Activated naive CD4-positive, alpha-beta T cell treated with anti-CD3 and anti-CD28 coated beads, Interleukin-2, amount 50 U/mL, for 24 hours (primary cell): ENCODE results near the gene ZNF19.

ENCODE experiments used
- H3K27ac Mint-ChIP-seq: one replicate; pipeline ENCODE4 v1.8.0; 2021; ENCODE audit warnings: mild to moderate bottlenecking, mixed read lengths
- H3K27me3 Mint-ChIP-seq: one replicate; pipeline ENCODE4 v1.8.0; 2021; ENCODE audit warnings: mixed read lengths
- H3K36me3 Mint-ChIP-seq: one replicate; pipeline ENCODE4 v1.8.0; 2021; ENCODE audit warnings: mixed read lengths
- H3K4me1 Mint-ChIP-seq: one replicate; pipeline ENCODE4 v1.8.0; 2021; ENCODE audit warnings: mixed read lengths
- H3K4me3 Mint-ChIP-seq: one replicate; pipeline ENCODE4 v1.8.0; 2021; ENCODE audit warnings: mild to moderate bottlenecking, mixed read lengths
- H3K9me3 Mint-ChIP-seq: one replicate; pipeline ENCODE4 v1.8.0; 2021; ENCODE audit warnings: mixed read lengths

The ZNF19 gene

DNA sequence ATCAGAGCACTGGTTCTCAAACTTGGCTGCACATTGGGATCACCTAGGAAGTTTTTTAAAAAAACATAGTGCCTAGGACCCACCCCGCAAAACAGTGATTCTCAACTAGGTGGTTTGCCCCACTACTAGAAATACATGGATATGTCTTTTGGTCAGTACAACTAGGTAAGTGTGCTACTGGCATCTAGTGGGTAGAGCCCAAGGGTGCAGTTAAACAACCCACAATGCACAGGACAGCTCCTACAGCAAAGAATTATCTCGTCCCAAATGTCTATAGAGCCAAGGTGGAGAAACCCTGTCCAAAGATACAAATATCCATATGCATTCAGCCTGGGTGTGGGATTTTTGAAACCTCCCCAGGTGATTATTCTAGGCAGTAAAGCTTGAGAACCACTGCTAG lies 11.8 kb upstream of the ZNF19 start:
- Mint-ChIP-seq H3K9me3 (no peaks in the 10 kb centered on the region), H3K27me3 (peaks cover 2% of the 10 kb centered on the region), H3K27ac (no peak overlapping the region), H3K4me1 (no peaks in the 10 kb centered on the region), H3K4me3 (no peak overlapping the region), H3K36me3 (no peaks in the 10 kb centered on the region)

GRCh38 chr16:71499775-71500364 lies 10.7 kb upstream of the ZNF19 start:
- Mint-ChIP-seq H3K4me1 (no peaks in the 10 kb centered on the region), H3K4me3 (no peak overlapping the region), H3K9me3 (no peaks in the 10 kb centered on the region)

DNA sequence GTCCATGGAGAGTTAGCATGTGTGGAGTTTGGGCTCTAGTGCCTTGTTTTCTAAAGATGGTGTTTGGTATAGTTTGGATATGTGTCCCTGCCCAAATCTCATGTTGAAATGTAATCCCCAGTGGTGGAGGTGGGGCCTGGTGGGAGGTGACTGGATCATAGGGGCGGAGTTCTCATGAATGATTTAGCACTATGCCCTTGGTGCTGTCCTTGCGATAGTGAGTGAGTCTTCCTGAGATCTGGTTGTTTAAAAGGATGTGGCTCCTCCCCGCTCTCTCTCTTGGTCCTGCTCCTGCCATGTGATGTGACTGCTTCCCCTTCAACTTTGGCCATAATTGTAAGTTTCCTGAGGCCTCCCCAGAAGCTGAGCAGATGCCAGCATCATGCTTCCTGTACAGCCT lies 8.9 kb upstream of the ZNF19 start:
- Mint-ChIP-seq H3K27me3 (peaks cover 4% of the 10 kb centered on the region), H3K4me1 (no peaks in the 10 kb centered on the region), H3K36me3 (no peaks in the 10 kb centered on the region), H3K27ac (no peak overlapping the region), H3K4me3 (no peak overlapping the region), H3K9me3 (no peaks in the 10 kb centered on the region)

More at GRCh38 chr16:71499775-71500364, 10.7 kb upstream of the ZNF19 start:
- no peak overlapping the region for H3K27ac Mint-ChIP-seq
- no peaks in the 10 kb centered on the region for H3K36me3 Mint-ChIP-seq
- H3K27me3 Mint-ChIP-seq, result peaks cover 2% of the 10 kb centered on the region

DNA sequence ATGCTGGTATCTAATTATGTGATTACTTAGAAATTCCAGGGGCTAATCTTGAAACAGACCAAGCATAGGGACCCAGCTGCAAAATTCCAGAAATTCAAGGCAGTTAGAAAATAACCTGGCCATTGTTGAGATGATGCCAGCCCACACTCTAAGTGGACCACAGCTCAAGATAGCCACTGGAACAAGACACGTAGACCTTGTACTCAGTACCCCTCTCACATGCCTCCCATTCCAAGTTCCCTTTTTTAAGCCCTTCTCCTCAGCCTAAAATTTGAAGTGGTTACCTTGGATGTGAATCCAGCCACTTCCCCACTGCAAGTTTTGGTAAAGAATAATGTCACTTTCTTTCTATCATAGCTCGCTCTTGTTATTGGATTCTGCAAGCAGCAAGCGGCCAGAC lies 4.1 kb upstream of the ZNF19 start:
- H3K4me1 Mint-ChIP-seq, result no peaks in the 10 kb centered on the region
- H3K4me3 Mint-ChIP-seq, result no peak overlapping the region
- no peaks in the 10 kb centered on the region for H3K9me3 Mint-ChIP-seq
- H3K27me3 Mint-ChIP-seq, result peaks cover 2% of the 10 kb centered on the region
- no peaks in the 10 kb centered on the region for H3K36me3 Mint-ChIP-seq
- no peak overlapping the region for H3K27ac Mint-ChIP-seq

DNA sequence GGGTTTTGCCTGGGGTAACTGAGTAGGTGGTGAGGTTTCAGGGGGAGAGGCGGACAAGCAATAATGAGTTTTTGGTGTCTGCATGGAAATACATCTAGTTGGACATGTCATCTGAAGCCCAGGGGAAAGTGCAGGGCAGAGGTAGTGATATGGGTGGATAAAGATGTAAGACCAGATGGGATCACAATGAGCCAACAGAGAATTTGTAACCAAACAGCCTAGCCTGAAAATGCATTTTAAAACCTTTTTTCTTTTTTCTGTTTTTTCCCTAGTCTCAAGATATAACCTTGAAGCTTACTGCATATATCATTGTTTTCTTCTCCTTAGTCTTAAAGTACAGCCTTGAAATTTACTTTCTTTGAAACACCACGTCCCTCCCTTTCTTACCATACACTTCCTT lies 3.7 kb upstream of the ZNF19 start:
- Mint-ChIP-seq H3K4me3 (no peak overlapping the region), H3K27ac (no peak overlapping the region), H3K4me1 (no peaks in the 10 kb centered on the region), H3K9me3 (no peaks in the 10 kb centered on the region), H3K27me3 (peaks cover 2% of the 10 kb centered on the region), H3K36me3 (no peaks in the 10 kb centered on the region)

GRCh38 chr16:71491054-71491453 lies 1.9 kb upstream of the ZNF19 start:
- no peak overlapping the region for H3K27ac Mint-ChIP-seq
- peaks cover 2% of the 10 kb centered on the region for H3K27me3 Mint-ChIP-seq
- no peak overlapping the region for H3K4me3 Mint-ChIP-seq
- no peaks in the 10 kb centered on the region for H3K36me3 Mint-ChIP-seq
- no peaks in the 10 kb centered on the region for H3K9me3 Mint-ChIP-seq
- H3K4me1 Mint-ChIP-seq, result no peaks in the 10 kb centered on the region

- Mint-ChIP-seq H3K27ac (no peak overlapping the region), H3K27me3 (peaks cover 2% of the 10 kb centered on the region), H3K4me3 (no peak overlapping the region), H3K36me3 (no peaks in the 10 kb centered on the region), H3K4me1 (no peaks in the 10 kb centered on the region), H3K9me3 (no peaks in the 10 kb centered on the region)
Observed at GRCh38 chr16:71490361-71490760, 1.2 kb upstream of the ZNF19 start.

DNA sequence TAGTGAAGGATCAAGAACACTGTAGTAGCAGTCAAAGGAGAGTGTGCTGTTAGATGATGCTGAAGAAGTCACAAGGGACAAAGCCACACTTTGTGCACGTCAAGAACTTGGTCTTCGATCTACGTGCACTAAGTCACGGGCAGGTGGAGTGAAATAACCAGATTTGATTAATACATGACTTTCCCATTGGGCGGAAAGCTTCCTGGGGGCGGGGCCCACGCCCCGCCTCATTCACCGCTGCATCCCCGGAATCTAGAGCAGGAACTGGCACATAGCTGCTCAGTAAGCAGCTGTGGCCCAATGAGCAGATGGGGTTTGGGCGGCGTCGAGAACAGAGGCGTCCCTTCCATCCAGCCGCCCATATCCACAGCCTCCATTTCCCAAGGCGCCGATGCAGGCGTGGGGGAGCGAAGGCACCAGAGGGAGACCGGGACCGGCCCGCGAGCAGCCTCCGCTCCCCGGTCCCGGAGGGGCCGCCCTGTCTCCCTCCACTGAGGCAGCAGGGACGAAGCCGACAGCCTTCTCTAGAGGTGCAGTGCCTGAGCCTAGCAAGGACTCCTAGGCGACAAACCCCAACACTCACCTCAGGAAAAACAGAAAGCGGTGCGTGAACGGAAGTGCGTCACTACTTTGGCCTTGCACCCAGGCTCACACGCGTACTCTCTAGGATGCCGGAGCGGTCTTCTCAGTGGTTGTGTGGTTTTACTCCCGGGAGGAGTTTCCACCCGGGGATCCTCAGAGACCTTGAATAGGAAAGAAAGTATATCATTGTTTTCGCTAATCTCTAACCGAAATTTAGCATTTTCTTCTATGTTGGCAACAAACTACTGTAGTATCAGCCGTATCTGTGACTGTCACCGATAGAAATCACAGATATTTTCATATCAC lies 4.9 kb downstream of the ZNF19 start:
- no peaks in the 10 kb centered on the region for H3K27me3 Mint-ChIP-seq
- H3K9me3 Mint-ChIP-seq, result no peaks in the 10 kb centered on the region
- H3K4me3 Mint-ChIP-seq, result peak overlapping the region; percentile 91
- H3K36me3 Mint-ChIP-seq, result peaks cover 3% of the 10 kb centered on the region
- H3K27ac Mint-ChIP-seq, result peak overlapping the region; percentile 93
- peaks cover 17% of the 10 kb centered on the region for H3K4me1 Mint-ChIP-seq

- no peaks in the 10 kb centered on the region for H3K9me3 Mint-ChIP-seq
- no peak overlapping the region for H3K27ac Mint-ChIP-seq
- H3K4me3 Mint-ChIP-seq, result no peak overlapping the region
- H3K4me1 Mint-ChIP-seq, result peaks cover 17% of the 10 kb centered on the region
- no peaks in the 10 kb centered on the region for H3K27me3 Mint-ChIP-seq
- H3K36me3 Mint-ChIP-seq, result peaks cover 3% of the 10 kb centered on the region
Observed at GRCh38 chr16:71482569-71482968, 6.6 kb downstream of the ZNF19 start.

- no peaks in the 10 kb centered on the region for H3K9me3 Mint-ChIP-seq
- peaks cover 8% of the 10 kb centered on the region for H3K36me3 Mint-ChIP-seq
- H3K4me3 Mint-ChIP-seq, result no peak overlapping the region
- H3K27me3 Mint-ChIP-seq, result no peaks in the 10 kb centered on the region
- H3K4me1 Mint-ChIP-seq, result peaks cover 17% of the 10 kb centered on the region
- H3K27ac Mint-ChIP-seq, result no peak overlapping the region
Observed at GRCh38 chr16:71480956-71481355, 8.2 kb downstream of the ZNF19 start.

GRCh38 chr16:71479420-71479819 lies 9.7 kb downstream of the ZNF19 start:
- H3K9me3 Mint-ChIP-seq, result no peaks in the 10 kb centered on the region
- no peaks in the 10 kb centered on the region for H3K27me3 Mint-ChIP-seq
- no peak overlapping the region for H3K27ac Mint-ChIP-seq
- H3K4me1 Mint-ChIP-seq, result peaks cover 11% of the 10 kb centered on the region
- H3K36me3 Mint-ChIP-seq, result peaks cover 10% of the 10 kb centered on the region
- no peak overlapping the region for H3K4me3 Mint-ChIP-seq

DNA sequence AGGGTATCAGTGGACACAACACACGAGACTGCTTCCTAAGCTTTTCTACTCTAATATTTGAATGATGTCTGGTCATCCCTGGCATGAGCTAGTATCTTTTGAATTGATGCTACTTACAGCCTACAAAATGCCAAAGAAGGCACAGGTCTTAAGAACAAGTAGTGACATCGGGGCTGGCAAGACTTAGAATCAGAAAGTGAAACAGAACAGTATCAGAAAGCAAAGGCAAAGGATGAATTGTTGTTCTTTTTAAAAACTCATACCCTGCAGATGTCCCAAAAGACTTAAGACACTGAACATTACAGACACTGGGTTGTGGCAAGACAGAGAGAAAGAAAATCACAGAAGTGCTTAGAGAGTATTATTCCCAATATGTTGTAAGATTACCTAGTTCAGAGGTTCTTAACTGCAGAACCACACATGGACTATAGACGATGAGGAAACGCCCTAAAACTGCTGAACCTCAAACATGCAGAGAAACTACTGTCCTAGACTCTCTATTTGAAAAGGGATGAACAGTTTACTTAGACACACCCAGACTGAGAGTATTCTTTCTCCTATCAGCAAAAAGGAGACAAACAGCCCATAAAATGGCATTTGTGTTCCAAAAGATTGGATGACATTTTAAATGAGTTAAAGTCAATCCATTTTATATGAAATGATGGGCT lies 12.5 kb downstream of the ZNF19 start:
- H3K27ac Mint-ChIP-seq, result no peak overlapping the region
- H3K9me3 Mint-ChIP-seq, result no peaks in the 10 kb centered on the region
- peaks cover 13% of the 10 kb centered on the region for H3K36me3 Mint-ChIP-seq
- H3K4me3 Mint-ChIP-seq, result no peak overlapping the region
- no peaks in the 10 kb centered on the region for H3K27me3 Mint-ChIP-seq
- no peaks in the 10 kb centered on the region for H3K4me1 Mint-ChIP-seq

DNA sequence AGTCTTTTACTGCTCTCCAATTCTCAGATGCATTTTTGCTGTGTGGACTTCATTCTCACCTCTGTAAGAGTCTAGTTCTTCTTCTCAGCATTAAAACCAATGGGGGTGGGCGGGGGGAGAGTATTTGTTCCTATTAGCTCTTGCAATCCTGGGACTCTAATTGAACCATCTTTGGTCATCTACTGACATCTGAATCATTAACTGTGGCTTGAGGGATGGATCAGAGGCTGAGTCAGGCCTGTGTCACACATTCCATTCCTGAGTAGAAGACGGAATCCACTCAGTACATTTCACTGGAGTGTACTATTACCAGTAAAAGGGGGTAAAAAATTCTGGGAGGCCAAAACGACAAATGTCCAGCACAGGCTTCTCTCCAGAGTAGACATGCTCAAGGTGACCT lies 14.3 kb downstream of the ZNF19 start:
- Mint-ChIP-seq H3K4me1 (no peaks in the 10 kb centered on the region), H3K36me3 (peaks cover 12% of the 10 kb centered on the region), H3K27ac (no peak overlapping the region), H3K4me3 (no peak overlapping the region), H3K27me3 (no peaks in the 10 kb centered on the region), H3K9me3 (no peaks in the 10 kb centered on the region)

- Mint-ChIP-seq H3K27ac (no peak overlapping the region), H3K4me1 (no peaks in the 10 kb centered on the region), H3K9me3 (no peaks in the 10 kb centered on the region), H3K36me3 (peaks cover 15% of the 10 kb centered on the region), H3K27me3 (no peaks in the 10 kb centered on the region), H3K4me3 (no peak overlapping the region)
Observed at GRCh38 chr16:71473891-71474290, 15.2 kb downstream of the ZNF19 start.

DNA sequence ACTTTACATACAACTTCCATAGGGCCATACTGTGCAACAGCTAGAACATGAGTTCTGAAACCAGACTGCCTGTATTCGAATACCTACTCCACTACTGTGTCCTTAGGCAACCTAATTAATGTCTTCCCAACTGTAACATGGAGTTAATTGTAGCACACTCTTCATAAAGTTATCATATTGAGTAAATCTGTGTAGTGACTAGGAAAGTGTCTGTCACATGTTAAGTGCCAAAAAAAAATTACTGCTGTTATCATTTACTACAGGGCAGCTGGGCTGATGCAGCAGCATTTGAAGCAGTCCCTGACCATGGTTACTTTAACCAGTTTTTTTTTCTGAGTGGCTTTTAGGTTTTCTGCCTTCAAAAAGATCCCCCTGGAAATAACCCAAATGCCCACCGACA lies 16.2 kb downstream of the ZNF19 start:
- Mint-ChIP-seq H3K4me3 (no peak overlapping the region), H3K27ac (no peak overlapping the region), H3K4me1 (no peaks in the 10 kb centered on the region), H3K36me3 (peaks cover 15% of the 10 kb centered on the region), H3K9me3 (no peaks in the 10 kb centered on the region), H3K27me3 (no peaks in the 10 kb centered on the region)

DNA sequence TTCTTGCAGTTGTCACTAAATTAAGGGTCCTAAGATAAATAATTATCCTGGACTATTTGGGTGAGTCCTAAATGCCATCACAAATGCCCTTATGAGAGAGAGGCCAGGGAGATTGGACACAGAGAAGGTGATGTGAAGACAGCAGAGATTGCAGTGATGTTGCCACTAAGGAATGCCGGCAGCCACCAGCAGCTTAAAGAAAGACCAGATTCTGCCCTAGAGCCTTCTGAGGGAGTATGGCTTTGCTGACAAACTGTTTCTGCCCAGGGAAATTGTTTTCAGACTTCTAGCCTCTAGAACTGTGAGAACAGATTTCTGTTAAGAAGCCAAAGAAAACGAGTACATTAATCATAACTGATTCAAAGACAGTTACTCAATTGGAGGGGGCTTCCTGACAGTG lies 17.1 kb downstream of the ZNF19 start:
- Mint-ChIP-seq H3K27me3 (no peaks in the 10 kb centered on the region), H3K9me3 (no peaks in the 10 kb centered on the region), H3K4me1 (no peaks in the 10 kb centered on the region), H3K27ac (no peak overlapping the region), H3K4me3 (no peak overlapping the region), H3K36me3 (peaks cover 15% of the 10 kb centered on the region)
